IMR-90 (cell line): ENCODE measurements around the gene CTBP2. TPM values are rescaled to one million over a fixed set of nuclear protein-coding genes. Genes with fewer than 3 reads are reported as not detected.
A peak's percentile ranks its signal among the peaks of the same experiment; 100 is the strongest.

Source experiments
- ATAC-seq: fragments of 200-7000 bp; cut with Tn5 transposase; 2 replicates; pipeline ENCODE4 v1.9.1; 2020; ENCODE audit warnings: low read depth, mild to moderate bottlenecking, moderate library complexity
- BruUV-seq: library from RNA; stranded (reverse); fragments of 400-500 nt; replicated peaks from 2 replicates; lab custom pipeline; 2021; lab: Mats Ljungman, UMichigan
- CTCF ChIA-PET: fragments of 300-600 bp; formaldehyde crosslinking; extraction: SDS; loops from one replicate; lab custom pipeline; 2021; ENCODE audit warnings: antibody characterized with exemption; lab: Yijun Ruan, JAX
- POLR2A ChIA-PET: fragments of 300-600 bp; sonication (Branson Sonifier 250); formaldehyde crosslinking; loops from one replicate; lab custom pipeline; 2022; ENCODE audit warnings: antibody characterized with exemption; ENCODE audit not compliant: unreplicated experiment; lab: Charles Lee
- DNase-seq: peaks from one replicate; pipeline ENCODE4 v3.0.0; 2013
- H2AFZ ChIP-seq: replicated peaks from 2 replicates; pipeline ENCODE3; 2013; ENCODE audit warnings: low read length, mild to moderate bottlenecking; ENCODE audit not compliant: poor library complexity
- H2AK5ac ChIP-seq: 2 replicates; pipeline ENCODE4 v1.6.1; 2013; ENCODE audit warnings: low read depth, low read length, inconsistent platforms
- H2AK9ac ChIP-seq: replicated peaks from 2 replicates; pipeline ENCODE3; 2013; ENCODE audit warnings: mild to moderate bottlenecking, low read depth, low read length, moderate library complexity; ENCODE audit not compliant: poor library complexity
- H2BK120ac ChIP-seq: 2 replicates; pipeline ENCODE4 v1.6.1; 2013; ENCODE audit warnings: low read depth, low read length, inconsistent platforms
- H2BK15ac ChIP-seq: 3 replicates; pipeline ENCODE4 v1.6.1; 2013; ENCODE audit warnings: low read depth, low read length, inconsistent platforms
- H2BK20ac ChIP-seq: 2 replicates; pipeline ENCODE4 v1.6.1; 2013; ENCODE audit warnings: low read depth, mild to moderate bottlenecking, inconsistent platforms, low read length, moderate library complexity
- H2BK5ac ChIP-seq: 2 replicates; pipeline ENCODE4 v1.6.1; 2013; ENCODE audit warnings: mild to moderate bottlenecking, low read depth, low read length, inconsistent platforms; ENCODE audit not compliant: poor library complexity, severe bottlenecking
- H3K14ac ChIP-seq: replicated peaks from 2 replicates; pipeline ENCODE4 v1.6.1; 2013; ENCODE audit warnings: low read depth, low read length, inconsistent platforms
- H3K18ac ChIP-seq: 2 replicates; pipeline ENCODE4 v1.6.1; 2013; ENCODE audit warnings: low read depth, low read length, control low read depth
- H3K23ac ChIP-seq: 2 replicates; pipeline ENCODE4 v1.6.1; 2013; ENCODE audit warnings: low read depth, low read length, inconsistent platforms
- H3K27ac ChIP-seq: 2 replicates; pipeline ENCODE4 v1.5.1; 2013; ENCODE audit warnings: mild to moderate bottlenecking, control low read depth, low read length; ENCODE audit not compliant: insufficient read depth
- H3K27me3 ChIP-seq: 2 replicates; pipeline ENCODE4 v1.6.1; 2013; ENCODE audit warnings: low read length; ENCODE audit not compliant: control insufficient read depth, insufficient read depth
- H3K36me3 ChIP-seq: 2 replicates; pipeline ENCODE4 v1.6.1; 2013; ENCODE audit warnings: low read length, mixed read lengths; ENCODE audit not compliant: control insufficient read depth, insufficient read depth
- H3K4ac ChIP-seq: 2 replicates; pipeline ENCODE4 v1.6.1; 2013; ENCODE audit warnings: low read depth, low read length, inconsistent platforms
- H3K4me1 ChIP-seq: 2 replicates; pipeline ENCODE4 v1.6.1; 2013; ENCODE audit warnings: low read length, mixed read lengths; ENCODE audit not compliant: control insufficient read depth, insufficient read depth
- H3K4me2 ChIP-seq: 2 replicates; pipeline ENCODE4 v1.6.1; 2013; ENCODE audit warnings: low read depth, mild to moderate bottlenecking, control low read depth, low read length, moderate library complexity
- H3K4me3 ChIP-seq: 2 replicates; pipeline ENCODE4 v1.5.1; 2013; ENCODE audit warnings: low read depth, mild to moderate bottlenecking, control low read depth, low read length, moderate library complexity; ENCODE audit not compliant: insufficient read depth
- H3K56ac ChIP-seq: 2 replicates; pipeline ENCODE4 v1.6.1; 2013; ENCODE audit warnings: low read length, inconsistent platforms; ENCODE audit not compliant: insufficient read depth; ENCODE audit errors: extremely low read depth
- H3K79me1 ChIP-seq, 2 experiments: 2 replicates each; pipeline ENCODE4 v1.6.1; 2013; ENCODE audit warnings: low read length in 2 of 2, inconsistent platforms in 1 of 2, low read depth in 1 of 2
- H3K9ac ChIP-seq: 2 replicates; pipeline ENCODE4 v1.6.1; 2013; ENCODE audit warnings: low read depth, low read length, control low read depth
- H3K9me1 ChIP-seq: 2 replicates; pipeline ENCODE4 v1.6.1; 2013; ENCODE audit warnings: low read length, inconsistent platforms; ENCODE audit not compliant: insufficient read depth
- H3K9me3 ChIP-seq: 2 replicates; pipeline ENCODE4 v1.6.1; 2013; ENCODE audit warnings: low read length; ENCODE audit not compliant: control insufficient read depth, insufficient read depth
- H4K20me1 ChIP-seq: 2 replicates; pipeline ENCODE4 v1.6.1; 2013; ENCODE audit warnings: low read length, inconsistent platforms; ENCODE audit not compliant: insufficient read depth
- H4K5ac ChIP-seq: 2 replicates; pipeline ENCODE4 v1.6.1; 2013; ENCODE audit warnings: mild to moderate bottlenecking, low read depth, low read length, control low read depth
- H4K8ac ChIP-seq, 2 experiments: 2 replicates each; pipeline ENCODE4 v1.6.1; 2013; ENCODE audit warnings: low read depth in 2 of 2, low read length in 2 of 2, control low read depth in 1 of 2, inconsistent platforms in 1 of 2
- H4K91ac ChIP-seq: 2 replicates; pipeline ENCODE4 v1.6.1; 2013; ENCODE audit warnings: low read depth, low read length, inconsistent platforms; ENCODE audit not compliant: insufficient read depth
- BHLHE40 ChIP-seq: fragments of 150-350 bp; IDR thresholded peaks from 2 replicates; pipeline ENCODE4 v1.6.1; 2016; ENCODE audit warnings: mild to moderate bottlenecking, low read depth, low read length
- CEBPB ChIP-seq: IDR thresholded peaks from 2 replicates; pipeline ENCODE4 v1.6.1; 2012; ENCODE audit warnings: low read depth, low read length, improper control_type of control experiment
- CHD1 ChIP-seq: IDR thresholded peaks from 2 replicates; pipeline ENCODE4 v1.6.1; 2012; ENCODE audit warnings: low read depth, low read length, improper control_type of control experiment
- FOS ChIP-seq: fragments of 150-350 bp; IDR thresholded peaks from 2 replicates; pipeline ENCODE4 v1.6.1; 2016; ENCODE audit warnings: low read depth, low read length
- MAFK ChIP-seq: IDR thresholded peaks from 2 replicates; pipeline ENCODE4 v1.6.1; 2012; ENCODE audit warnings: low read depth, low read length, improper control_type of control experiment
- MAZ ChIP-seq: IDR thresholded peaks from 2 replicates; pipeline ENCODE4 v1.6.1; 2012; ENCODE audit warnings: low read depth, mild to moderate bottlenecking, low read length, improper control_type of control experiment, moderate library complexity, borderline replicate concordance
- MXI1 ChIP-seq: IDR thresholded peaks from 2 replicates; pipeline ENCODE4 v1.6.1; 2012; ENCODE audit warnings: low read depth, mild to moderate bottlenecking, low read length, moderate library complexity, borderline replicate concordance
- NFE2L2 ChIP-seq: fragments of 150-350 bp; IDR thresholded peaks from 2 replicates; pipeline ENCODE4 v1.6.1; 2016; ENCODE audit warnings: low read depth, mild to moderate bottlenecking, low read length
- POLR2A ChIP-seq: IDR thresholded peaks from 2 replicates; pipeline ENCODE4 v1.6.1; 2012; ENCODE audit warnings: mild to moderate bottlenecking, low read depth, low read length
- RAD21 ChIP-seq: IDR thresholded peaks from 2 replicates; pipeline ENCODE4 v1.6.1; 2012; ENCODE audit warnings: low read length, improper control_type of control experiment
- RCOR1 ChIP-seq: IDR thresholded peaks from 2 replicates; pipeline ENCODE4 v1.6.1; 2012; ENCODE audit warnings: mild to moderate bottlenecking, low read length, improper control_type of control experiment; ENCODE audit not compliant: insufficient replicate concordance
- RFX5 ChIP-seq: IDR thresholded peaks from 2 replicates; pipeline ENCODE4 v1.8.0; 2012; ENCODE audit warnings: low read depth, mild to moderate bottlenecking, low read length, moderate library complexity
- SMC3 ChIP-seq: fragments of 150-350 bp; IDR thresholded peaks from 2 replicates; pipeline ENCODE4 v1.6.1; 2016; ENCODE audit warnings: low read depth, mild to moderate bottlenecking, antibody characterized with exemption, low read length, moderate library complexity
- WGBS, 2 experiments: methylation state at CpG; one replicate each; pipeline versions ENCODE4 v1.1.5 to v1.1.7; 2013; ENCODE audit warnings: missing lambda C conversion rate in 2 of 2; ENCODE audit not compliant: insufficient read length in 1 of 2; ENCODE audit errors: extremely low coverage in 2 of 2; 5-methylcytosine and 5-hydroxymethylcytosine counted together
- dilution Hi-C: fragments of 300-500 bp; cut with HindIII; formaldehyde crosslinking; loops from one replicate; pipeline ENCODE4 v1.14.3; 2018; ENCODE audit warnings: low sequenced_read_pairs; ENCODE audit not compliant: unreplicated experiment
- in situ Hi-C: fragments of 300-500 bp; cut with MboI; formaldehyde crosslinking; loops from 3 replicates; pipeline ENCODE4 v1.14.3; 2019; ENCODE audit warnings: low sequenced_read_pairs, inconsistent platforms, mixed read lengths
- intact Hi-C: fragments of 100-400 bp; cut with micrococcal nuclease; formaldehyde crosslinking; loops from 2 replicates; pipeline ENCODE4 v1.10.0; 2022
- polyA plus RNA-seq, 3 experiments: library from polyadenylated mRNA; depleted of rRNA; stranded (reverse); fragments of >200 nt; gene quantifications; 2 replicates each; pipeline ENCODE4 v1.2.3, GENCODE V29; 2012; ENCODE audit warnings: low replicate concordance in 1 of 3
- total RNA-seq: library from RNA; depleted of rRNA; stranded (reverse); fragments of >200 nt; gene quantifications from 2 replicates; pipeline ENCODE4 v1.2.3, GENCODE V29; 2012
- TF ChIP-seq, protein P1 (sequence below): fragments of 150-350 bp; IDR thresholded peaks from 2 replicates; pipeline ENCODE4 v1.6.1; 2017; ENCODE audit warnings: mild to moderate bottlenecking, antibody characterized with exemption, low read length, low read depth
- TF ChIP-seq, protein P2 (sequence below): fragments of 150-350 bp; IDR thresholded peaks from 2 replicates; pipeline ENCODE4 v1.6.1; 2016; ENCODE audit warnings: low read depth, mild to moderate bottlenecking, low read length, moderate library complexity, borderline replicate concordance

Gene CTBP2
- total and polyA plus RNA-seq, 2 of the 4 experiments (the other 2 are of a cell fraction): 81.0 to 86.6 TPM

DNA sequence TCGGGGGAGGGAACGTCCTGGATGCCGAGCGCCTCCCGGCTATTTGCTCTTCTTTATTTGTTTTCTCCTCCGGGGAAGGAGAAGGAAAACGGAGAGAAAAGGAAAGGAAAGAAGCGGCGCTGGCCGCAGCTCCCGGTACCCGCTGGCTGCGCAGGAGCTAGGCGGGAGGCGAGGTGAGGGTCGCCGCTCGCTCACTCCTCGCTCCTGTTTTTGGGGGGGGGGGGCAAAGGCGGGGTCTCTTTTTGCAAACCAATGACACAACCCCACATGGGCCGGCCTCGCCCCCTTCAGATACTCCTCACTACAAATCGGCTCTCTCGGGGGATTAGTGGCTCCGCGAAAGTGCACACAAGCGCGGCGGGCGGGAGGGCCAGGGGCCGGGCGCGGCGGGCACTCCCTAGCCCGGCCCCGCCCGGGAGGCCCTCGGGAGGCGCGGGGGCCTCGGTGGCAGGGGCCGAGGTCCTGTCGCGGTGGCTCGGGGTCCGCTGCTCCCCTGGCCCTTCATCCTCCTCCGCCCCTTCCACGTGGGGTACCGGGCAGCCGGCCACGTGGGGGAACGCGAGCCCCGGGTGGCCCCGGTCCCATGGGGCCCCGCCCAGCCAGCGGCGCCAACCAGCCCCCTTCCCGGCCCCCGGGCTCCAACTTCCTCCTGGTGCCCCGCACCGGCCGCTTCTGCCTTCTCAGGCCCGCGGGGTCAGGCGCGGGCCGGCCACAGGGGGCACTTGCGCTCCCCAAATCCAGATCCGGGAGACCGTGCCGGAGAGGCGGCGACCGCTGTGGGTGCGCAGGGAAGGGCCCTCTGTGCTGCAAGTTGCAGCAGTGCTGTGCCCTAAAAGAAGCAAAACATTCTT is 718 bp upstream of the CTBP2 start:
- CTCF ChIA-PET: interaction anchor here (0.6 kb wide), 1 partner anchor 25 kb away, joined by 3 read pairs; no protein-coding TSS in a partner anchor
- no peaks in the 10 kb centered on the region for H3K9me3 ChIP-seq
- no TSS peak for BruUV-seq
- TF ChIP-seq MXI1 (peak; percentile 95), NFE2L2 (no peak), RCOR1 (no peak), FOS (no peak), SMC3 (peak; percentile 29), CEBPB (no peak), BHLHE40 (0 out of 2 replicates have a peak, but pooled peaks have one; percentile 3), POLR2A (peak; percentile 75; the same call in 1 of the 2 replicates), CHD1 (no peak), RAD21 (peak; percentile 58), MAZ (peak; percentile 71; the same call in 1 of the 2 replicates), MAFK (no peak), RFX5 (no peak)
- TF ChIP-seq, protein P1, sequence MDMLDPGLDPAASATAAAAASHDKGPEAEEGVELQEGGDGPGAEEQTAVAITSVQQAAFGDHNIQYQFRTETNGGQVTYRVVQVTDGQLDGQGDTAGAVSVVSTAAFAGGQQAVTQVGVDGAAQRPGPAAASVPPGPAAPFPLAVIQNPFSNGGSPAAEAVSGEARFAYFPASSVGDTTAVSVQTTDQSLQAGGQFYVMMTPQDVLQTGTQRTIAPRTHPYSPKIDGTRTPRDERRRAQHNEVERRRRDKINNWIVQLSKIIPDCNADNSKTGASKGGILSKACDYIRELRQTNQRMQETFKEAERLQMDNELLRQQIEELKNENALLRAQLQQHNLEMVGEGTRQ: peak; percentile 69
- TF ChIP-seq, protein P2, sequence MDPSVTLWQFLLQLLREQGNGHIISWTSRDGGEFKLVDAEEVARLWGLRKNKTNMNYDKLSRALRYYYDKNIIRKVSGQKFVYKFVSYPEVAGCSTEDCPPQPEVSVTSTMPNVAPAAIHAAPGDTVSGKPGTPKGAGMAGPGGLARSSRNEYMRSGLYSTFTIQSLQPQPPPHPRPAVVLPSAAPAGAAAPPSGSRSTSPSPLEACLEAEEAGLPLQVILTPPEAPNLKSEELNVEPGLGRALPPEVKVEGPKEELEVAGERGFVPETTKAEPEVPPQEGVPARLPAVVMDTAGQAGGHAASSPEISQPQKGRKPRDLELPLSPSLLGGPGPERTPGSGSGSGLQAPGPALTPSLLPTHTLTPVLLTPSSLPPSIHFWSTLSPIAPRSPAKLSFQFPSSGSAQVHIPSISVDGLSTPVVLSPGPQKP: no peak

More for the DNA sequence above, 718 bp upstream of the CTBP2 start:
- Histone ChIP-seq H3K4ac (peak overlapping the region; percentile 77), H3K4me3 (peak overlapping the region; percentile 98), H3K9ac (peak overlapping the region; percentile 86), H3K4me1 (peaks cover 7% of the 10 kb centered on the region; the same call in 1 of the 2 replicates), H2AK9ac (peak overlapping the region; percentile 91), H4K5ac (no peak overlapping the region), H2AK5ac (no peak overlapping the region), H3K9me1 (peaks cover 3% of the 10 kb centered on the region; the same call in 1 of the 2 replicates), H3K27ac (peak overlapping the region; percentile 84), H2AFZ (peak overlapping the region; percentile 96), H4K91ac (peak overlapping the region; percentile 31), H3K14ac (peak overlapping the region; percentile 74), H2BK15ac (no peak overlapping the region), H2BK120ac (peak overlapping the region; percentile 45; the same call in 1 of the 2 replicates), H3K4me2 (peak overlapping the region; percentile 79), H3K36me3 (no peaks in the 10 kb centered on the region), H4K20me1 (peaks cover 23% of the 10 kb centered on the region; the same call in 1 of the 2 replicates), H2BK5ac (peak overlapping the region; percentile 83), H4K8ac (peak overlapping the region; percentile 62 to 83; a peak in 3 of 4 replicates), H2BK20ac (no peak overlapping the region), H3K56ac (peak overlapping the region; percentile 63; the same call in 1 of the 2 replicates), H3K27me3 (no peaks in the 10 kb centered on the region), H3K79me1 (no peaks in the 10 kb centered on the region; a peak in 3 of 4 replicates), H3K23ac (peak overlapping the region; percentile 81; the same call in 1 of the 2 replicates), H3K18ac (peak overlapping the region; percentile 80; the same call in 1 of the 2 replicates)
- DNase-seq (peak; percentile 85), ATAC-seq (peak; percentile 74)
- in situ Hi-C loops: loop anchor here (10.0 kb wide), 2 partner anchors 184 to 544 kb away; no protein-coding TSS in a partner anchor
- WGBS, 2 experiments: 1% methylated on average over 25 of the region's 76 CpGs; no CpG with 5 or more reads in 1 of the 2 experiments
- intact Hi-C loops: loop anchor here (1.0 to 2.0 kb wide), 3 partner anchors 70 to 540 kb away; no protein-coding TSS in a partner anchor
- POLR2A ChIA-PET: interaction anchor here (0.6 kb wide), 1 partner anchor 119 kb away, joined by 3 read pairs; no protein-coding TSS in a partner anchor
- dilution Hi-C loops: no loop called here
